CD1c-positive myeloid dendritic cell (primary cell): Measurements from ENCODE around the gene DPH2.

ENCODE experiments used
- DNase-seq: peaks from one replicate; pipeline ENCODE4 v3.0.0-alpha.2; 2016; ENCODE audit errors: extremely low spot score

DPH2 gene

GRCh38 chr1:43983253-43983899 is 13.6 kb downstream of the DPH2 start:
- DNase-seq, result no peak

GRCh38 chr1:43984855-43985254 is 15.0 kb downstream of the DPH2 start:
- DNase-seq, result no peak

GRCh38 chr1:43985984-43986595 is 16.3 kb downstream of the DPH2 start:
- DNase-seq, result no peak

- no peak for DNase-seq
Observed at GRCh38 chr1:43986712-43987111, 16.9 kb downstream of the DPH2 start.

GRCh38 chr1:43987159-43987902 is 17.5 kb downstream of the DPH2 start:
- no peak for DNase-seq

GRCh38 chr1:43990271-43991199 is 20.7 kb downstream of the DPH2 start:
- DNase-seq, result no peak

GRCh38 chr1:43991200-43991475 is 21.3 kb downstream of the DPH2 start:
- DNase-seq, result no peak

- DNase-seq, result peak; percentile 84
Observed at GRCh38 chr1:43991476-43992231, 21.8 kb downstream of the DPH2 start, which contains the start of gene CCDC24. CCDC24 (plus strand) TSS chr1:43991599; CDS start chr1:43991879, 280 bp downstream.

GRCh38 chr1:43992232-43992995 is 22.6 kb downstream of the DPH2 start:
- DNase-seq, result no peak

- DNase-seq, result no peak
Observed at GRCh38 chr1:43993206-43993914, 23.6 kb downstream of the DPH2 start.

GRCh38 chr1:43994071-43994470 is 24.3 kb downstream of the DPH2 start:
- DNase-seq, result no peak

- no peak for DNase-seq
Observed at GRCh38 chr1:43994794-43995790, 25.3 kb downstream of the DPH2 start.

GRCh38 chr1:43995984-43996732 is 26.3 kb downstream of the DPH2 start:
- no peak for DNase-seq

GRCh38 chr1:43996733-43997115 is 26.9 kb downstream of the DPH2 start:
- no peak for DNase-seq

GRCh38 chr1:43997295-43997999 is 27.6 kb downstream of the DPH2 start:
- DNase-seq, result no peak

GRCh38 chr1:43998000-43998378 is 28.2 kb downstream of the DPH2 start:
- no peak for DNase-seq

- DNase-seq, result no peak
Observed at GRCh38 chr1:43999455-43999854, 29.6 kb downstream of the DPH2 start.
